ENCODE measurements around the gene HPS1. TPM values are rescaled to one million over a fixed set of nuclear protein-coding genes. Genes with fewer than 3 reads are reported as not detected.

The HPS1 gene
- total RNA-seq, 2 experiments from 2014 or later: 53.2 to 68.7 TPM

GRCh38 chr10:98417973-98418664, 28.6 kb downstream of the HPS1 start:
- no peak overlapping the region for H3K4me3 ChIP-seq (ENCODE audit: low read depth, low read length, poor library complexity, severe bottlenecking)
- no peak overlapping the region for H2AFZ ChIP-seq (ENCODE audit: low read length)
- no peak overlapping the region for H3K27ac ChIP-seq (ENCODE audit: low read depth, low read length, poor library complexity, severe bottlenecking)
- DNase-seq (ENCODE audit: low spot score): no peak
- H3K4me1 ChIP-seq (ENCODE audit: insufficient read depth, low read length, poor library complexity, severe bottlenecking): no peaks in the 10 kb centered on the region
- ChIA-PET CTCF (ENCODE audit: unreplicated experiment) (no interaction called here), POLR2A (no interaction called here)
- H3K79me2 ChIP-seq (ENCODE audit: insufficient read depth, low read depth, low read length): no peaks in the 10 kb centered on the region
- no peaks in the 10 kb centered on the region for H3K9me3 ChIP-seq (ENCODE audit: low read length)
- no TSS peak for BruUV-seq (replicated peaks)
- H3K4me2 ChIP-seq (ENCODE audit: low read length): no peak overlapping the region
- no peak for TF ChIP-seq CTCF (conservative IDR thresholded peaks at IDR 0.05; ENCODE audit: low read length)
- TF ChIP-seq EZH2phosphoT487 (IDR thresholded peaks at IDR 0.05; ENCODE audit: borderline replicate concordance, low read depth, low read length): no peak
- intact Hi-C loops (cut with micrococcal nuclease; ENCODE audit: unreplicated experiment): no loop called here
- H4K20me1 ChIP-seq (ENCODE audit: insufficient read depth, low read length): no peaks in the 10 kb centered on the region
- no peaks in the 10 kb centered on the region for H3K9me2 ChIP-seq (ENCODE audit: insufficient read depth, low read length)
- 0 out of 2 replicates have a peak, but pooled peaks cover 7% of the 10 kb centered on the region for H3K36me3 ChIP-seq (ENCODE audit: insufficient read depth, low read length)

- intact Hi-C loops (cut with micrococcal nuclease; ENCODE audit: unreplicated experiment): no loop called here
- no peak overlapping the region for H3K4me2 ChIP-seq (ENCODE audit: low read length)
- no peaks in the 10 kb centered on the region for H3K4me1 ChIP-seq (ENCODE audit: insufficient read depth, low read length, poor library complexity, severe bottlenecking)
- no peak for TF ChIP-seq EZH2phosphoT487 (IDR thresholded peaks at IDR 0.05; ENCODE audit: borderline replicate concordance, low read depth, low read length)
- TF ChIP-seq CTCF (conservative IDR thresholded peaks at IDR 0.05; ENCODE audit: low read length): no peak
- H3K36me3 ChIP-seq (ENCODE audit: insufficient read depth, low read length): 0 out of 2 replicates have a peak, but pooled peaks cover 3% of the 10 kb centered on the region
- no peak for DNase-seq (ENCODE audit: low spot score)
- ChIA-PET CTCF (ENCODE audit: unreplicated experiment) (no interaction called here), POLR2A (no interaction called here)
- H3K4me3 ChIP-seq (ENCODE audit: low read depth, low read length, poor library complexity, severe bottlenecking): no peak overlapping the region
- H2AFZ ChIP-seq (ENCODE audit: low read length): no peak overlapping the region
- BruUV-seq (replicated peaks): no TSS peak
- no peaks in the 10 kb centered on the region for H3K9me2 ChIP-seq (ENCODE audit: insufficient read depth, low read length)
- H4K20me1 ChIP-seq (ENCODE audit: insufficient read depth, low read length): no peaks in the 10 kb centered on the region
- H3K79me2 ChIP-seq (ENCODE audit: insufficient read depth, low read depth, low read length): no peaks in the 10 kb centered on the region
- no peak overlapping the region for H3K27ac ChIP-seq (ENCODE audit: low read depth, low read length, poor library complexity, severe bottlenecking)
- H3K9me3 ChIP-seq (ENCODE audit: low read length): no peaks in the 10 kb centered on the region
Measured at GRCh38 chr10:98417481-98417959, 29.2 kb downstream of the HPS1 start.

GRCh38 chr10:98416606-98417388, 29.9 kb downstream of the HPS1 start:
- no TSS peak for BruUV-seq (replicated peaks)
- no peak overlapping the region for H3K4me3 ChIP-seq (ENCODE audit: low read depth, low read length, poor library complexity, severe bottlenecking)
- no peak overlapping the region for H3K4me2 ChIP-seq (ENCODE audit: low read length)
- intact Hi-C loops (cut with micrococcal nuclease; ENCODE audit: unreplicated experiment): no loop called here
- H3K9me3 ChIP-seq (ENCODE audit: low read length): no peaks in the 10 kb centered on the region
- ChIA-PET POLR2A (no interaction called here), CTCF (ENCODE audit: unreplicated experiment) (no interaction called here)
- TF ChIP-seq EZH2phosphoT487 (IDR thresholded peaks at IDR 0.05; ENCODE audit: borderline replicate concordance, low read depth, low read length): no peak
- TF ChIP-seq CTCF (conservative IDR thresholded peaks at IDR 0.05; ENCODE audit: low read length): no peak
- H3K79me2 ChIP-seq (ENCODE audit: insufficient read depth, low read depth, low read length): no peaks in the 10 kb centered on the region
- H3K9me2 ChIP-seq (ENCODE audit: insufficient read depth, low read length): no peaks in the 10 kb centered on the region
- H3K4me1 ChIP-seq (ENCODE audit: insufficient read depth, low read length, poor library complexity, severe bottlenecking): no peaks in the 10 kb centered on the region
- no peaks in the 10 kb centered on the region for H4K20me1 ChIP-seq (ENCODE audit: insufficient read depth, low read length)
- no peak overlapping the region for H2AFZ ChIP-seq (ENCODE audit: low read length)
- H3K36me3 ChIP-seq (ENCODE audit: insufficient read depth, low read length): 0 out of 2 replicates have a peak, but pooled peaks cover 3% of the 10 kb centered on the region
- no peak for DNase-seq (ENCODE audit: low spot score)
- no peak overlapping the region for H3K27ac ChIP-seq (ENCODE audit: low read depth, low read length, poor library complexity, severe bottlenecking)

Data from OCI-LY7 (cell line).